ENCODE data around the gene HDAC9.

The HDAC9 gene

DNA sequence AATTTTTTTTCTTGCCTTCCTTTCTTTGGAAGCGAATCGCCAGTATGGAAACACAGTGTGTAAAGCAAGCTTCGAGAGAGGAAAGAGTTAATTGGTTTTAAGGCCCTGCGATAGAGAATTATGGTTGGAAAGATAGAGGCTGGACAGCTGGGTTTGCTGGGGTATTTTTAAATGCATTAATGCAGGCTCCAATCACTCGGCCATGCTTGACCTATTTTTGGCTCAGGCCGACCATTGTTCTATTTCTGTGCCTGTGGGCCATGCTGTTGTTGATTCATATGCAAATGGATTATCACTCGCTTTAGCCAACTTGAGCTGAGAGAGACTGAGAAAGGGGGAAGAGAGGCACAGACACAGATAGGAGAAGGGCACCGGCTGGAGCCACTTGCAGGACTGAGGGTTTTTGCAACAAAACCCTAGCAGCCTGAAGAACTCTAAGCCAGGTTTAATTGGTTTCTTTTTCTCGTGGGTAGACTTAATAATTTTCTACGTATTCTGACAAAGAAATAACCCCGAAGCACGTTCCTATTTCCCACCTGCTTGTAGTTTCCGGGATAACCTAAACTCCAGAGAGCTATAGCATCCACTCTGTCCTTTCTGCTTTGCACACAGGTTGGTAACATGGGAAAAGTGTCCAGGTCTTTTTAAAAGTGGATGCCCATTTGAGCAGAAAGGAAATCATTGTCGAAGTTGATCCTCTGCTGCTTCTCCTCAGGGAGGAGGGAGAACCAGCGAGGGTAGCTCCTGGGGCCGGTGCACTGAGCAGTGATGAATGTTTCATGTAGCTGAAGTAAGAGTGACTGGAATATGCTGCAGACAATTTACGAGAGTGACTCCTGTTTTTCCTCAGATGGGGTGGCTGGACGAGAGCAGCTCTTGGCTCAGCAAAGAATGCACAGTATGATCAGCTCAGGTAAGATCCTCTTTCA is at the start of gene HDAC9:
Gene HDAC9 (plus strand): TSS at position 338 of the 929 bp plus-strand sequence. CDS start 554 bp downstream, at position 892.
- DNase-seq, result no peak

DNA sequence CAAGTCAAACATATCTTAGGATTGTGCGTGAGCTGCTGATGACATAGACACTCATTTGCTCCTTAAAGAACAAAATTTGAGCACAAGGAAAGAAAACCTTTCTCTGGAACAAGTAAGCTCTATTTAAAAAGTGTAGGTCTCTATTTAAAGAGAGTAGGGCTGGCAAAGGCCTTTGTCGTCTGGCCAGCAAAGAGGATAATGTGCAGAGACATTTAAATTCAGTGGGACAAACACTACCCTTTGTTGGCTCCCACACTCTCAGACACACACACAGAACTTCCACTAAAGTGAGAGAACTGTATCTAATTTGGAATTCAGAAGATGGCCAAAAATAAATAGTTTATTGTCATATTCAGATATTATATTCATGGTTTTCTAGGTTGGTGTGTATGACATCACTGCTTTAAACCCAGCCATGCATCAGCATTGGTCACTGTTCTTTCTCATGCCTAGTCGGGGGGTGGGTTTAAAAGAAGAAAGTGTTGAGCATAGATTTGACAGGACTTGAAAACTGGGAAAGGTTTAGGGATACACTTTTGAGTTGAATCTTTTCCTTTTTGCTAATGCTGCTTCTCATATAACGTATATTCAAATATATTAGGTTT is 49.5 kb upstream of the HDAC9 start:
- no peak for DNase-seq

DNA sequence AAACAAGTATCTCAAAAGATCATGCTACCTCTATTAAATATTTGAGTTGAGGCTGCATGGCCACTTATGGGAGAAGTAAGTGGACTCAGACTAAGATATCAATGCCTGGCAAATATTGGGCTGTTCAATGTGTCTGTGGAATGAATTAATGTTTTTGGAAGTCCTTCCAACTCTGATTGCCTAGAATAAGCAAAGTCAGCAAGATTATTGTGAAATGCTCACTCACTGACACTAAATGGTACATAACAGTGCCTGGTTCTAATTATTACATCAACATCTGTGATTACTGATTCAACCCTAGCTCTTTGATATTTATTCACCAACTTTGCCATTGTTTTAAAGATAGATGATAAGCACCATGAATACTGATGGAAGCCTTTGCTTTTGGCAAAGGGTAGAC is 45.5 kb upstream of the HDAC9 start:
- DNase-seq, result no peak

- no peak for DNase-seq
Measured at GRCh38 chr7:18455606-18456005, 39.9 kb upstream of the HDAC9 start.

- no peak for DNase-seq
Measured at GRCh38 chr7:18457832-18458231, 37.7 kb upstream of the HDAC9 start.

GRCh38 chr7:18458830-18459229 is 36.7 kb upstream of the HDAC9 start:
- no peak for DNase-seq

GRCh38 chr7:18459484-18460245 is 35.9 kb upstream of the HDAC9 start:
- DNase-seq, result no peak

- no peak for DNase-seq
Measured at GRCh38 chr7:18461785-18462467, 33.6 kb upstream of the HDAC9 start.

DNA sequence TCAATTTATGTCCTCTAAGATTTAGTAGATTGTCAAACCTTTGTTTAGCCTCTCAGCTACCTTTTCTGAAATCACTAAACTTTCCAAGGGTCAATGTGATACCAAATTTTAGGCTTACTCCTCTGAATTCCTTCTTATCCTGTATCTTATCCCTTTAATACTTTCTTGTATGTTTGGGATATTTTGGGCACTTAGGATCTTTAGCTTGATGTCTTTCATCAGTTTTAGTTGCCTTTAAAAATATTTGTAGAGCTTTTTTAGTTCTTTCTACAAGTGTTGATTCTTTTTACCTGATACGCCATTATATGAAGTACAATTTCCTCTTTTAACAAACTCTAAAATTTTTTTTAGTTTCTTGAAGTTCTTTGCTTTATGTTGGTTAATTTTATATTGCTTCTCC is 30.7 kb upstream of the HDAC9 start:
- DNase-seq, result no peak

GRCh38 chr7:18467011-18467410 is 28.5 kb upstream of the HDAC9 start:
- no peak for DNase-seq

DNA sequence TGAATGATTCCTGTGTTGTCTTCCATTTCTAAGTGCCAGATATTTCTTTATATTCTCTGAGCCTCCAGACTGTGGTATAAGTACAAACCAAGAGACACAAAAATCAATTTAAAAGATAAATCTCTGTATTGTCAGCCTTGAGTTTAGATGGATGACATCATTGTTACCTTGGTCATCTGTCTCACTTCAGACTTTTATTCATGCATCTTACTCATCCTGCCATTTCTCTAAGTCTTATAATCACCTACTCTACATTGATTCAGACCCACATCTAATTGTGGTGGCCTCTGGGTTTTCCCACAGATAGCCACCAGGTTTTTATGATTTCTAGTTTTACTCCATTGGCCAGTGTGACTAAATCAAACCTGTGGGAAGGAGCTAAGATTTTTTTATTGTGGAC is 26.8 kb upstream of the HDAC9 start:
- DNase-seq, result no peak

DNA sequence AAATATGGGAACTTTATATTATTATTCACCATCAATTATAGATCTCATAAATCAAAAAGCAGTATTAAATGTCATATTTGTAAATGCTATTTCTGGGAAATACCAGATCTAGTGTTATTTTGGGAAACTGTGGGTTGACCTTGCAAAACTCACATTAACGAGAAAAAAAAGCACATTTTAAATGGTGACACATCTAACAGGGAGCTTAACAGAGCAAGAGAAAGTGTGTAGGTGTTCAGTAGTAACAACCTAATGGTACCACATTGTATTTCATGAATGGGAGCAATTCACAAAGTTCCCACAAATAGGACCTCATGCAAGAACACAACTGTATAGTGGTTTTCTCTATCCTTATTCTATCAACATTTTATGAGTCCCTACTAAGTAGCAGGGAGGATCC is 26.2 kb upstream of the HDAC9 start:
- no peak for DNase-seq

DNA sequence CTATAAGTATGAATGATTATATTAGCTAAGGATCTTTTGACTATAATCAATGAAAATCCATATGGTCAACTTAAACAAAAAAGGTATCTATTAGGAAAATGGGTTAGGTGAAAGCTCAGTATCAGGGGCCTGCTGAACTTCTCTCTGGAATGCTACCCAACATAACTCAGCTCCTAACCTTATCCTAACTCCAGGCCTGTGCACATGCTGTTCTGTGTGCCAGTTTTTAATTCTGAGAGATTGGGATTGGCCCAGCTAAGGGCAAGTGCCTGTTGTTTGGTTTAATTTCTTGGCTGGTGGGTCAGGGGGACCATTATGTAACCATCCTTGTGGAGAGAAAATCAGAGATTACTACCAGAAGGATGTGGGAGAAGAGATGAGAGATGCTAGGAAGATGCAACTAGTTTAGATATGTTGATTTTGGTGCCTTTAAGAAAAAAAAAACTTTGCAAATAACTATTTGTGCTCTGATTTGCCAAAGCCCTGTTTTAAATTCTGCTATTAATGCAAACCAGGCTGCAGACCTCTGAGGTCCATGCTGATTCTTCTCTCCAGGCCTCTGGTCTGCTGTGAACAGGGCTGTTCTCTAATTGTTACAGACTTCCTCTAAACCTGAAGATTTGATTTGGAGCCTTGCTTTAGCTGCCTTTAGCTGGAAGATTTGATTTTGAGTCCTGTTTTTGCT is 23.9 kb upstream of the HDAC9 start:
- DNase-seq, result no peak

- no peak for DNase-seq
Measured at GRCh38 chr7:18472161-18472483, 23.4 kb upstream of the HDAC9 start.

DNA sequence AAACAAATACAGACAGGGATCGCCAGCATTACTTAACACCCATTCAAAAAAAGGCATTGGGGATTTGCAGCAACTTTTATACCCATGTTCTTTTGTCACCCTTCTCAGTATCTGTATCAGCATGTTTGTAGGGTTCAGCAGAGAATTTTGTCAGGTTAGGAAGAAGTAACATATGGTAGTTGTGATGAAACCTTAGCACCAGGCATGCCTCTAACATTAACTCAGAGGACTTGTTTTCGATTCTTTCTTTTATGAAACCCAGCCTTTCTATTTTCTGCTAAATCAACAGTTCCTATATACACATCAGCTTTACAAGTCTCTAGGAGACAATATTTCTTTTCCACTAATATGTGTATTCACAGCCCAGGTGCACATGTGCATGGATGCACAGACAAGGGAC is 22.4 kb upstream of the HDAC9 start:
- DNase-seq, result no peak

GRCh38 chr7:18474944-18475343 is 20.6 kb upstream of the HDAC9 start:
- DNase-seq, result no peak

DNA sequence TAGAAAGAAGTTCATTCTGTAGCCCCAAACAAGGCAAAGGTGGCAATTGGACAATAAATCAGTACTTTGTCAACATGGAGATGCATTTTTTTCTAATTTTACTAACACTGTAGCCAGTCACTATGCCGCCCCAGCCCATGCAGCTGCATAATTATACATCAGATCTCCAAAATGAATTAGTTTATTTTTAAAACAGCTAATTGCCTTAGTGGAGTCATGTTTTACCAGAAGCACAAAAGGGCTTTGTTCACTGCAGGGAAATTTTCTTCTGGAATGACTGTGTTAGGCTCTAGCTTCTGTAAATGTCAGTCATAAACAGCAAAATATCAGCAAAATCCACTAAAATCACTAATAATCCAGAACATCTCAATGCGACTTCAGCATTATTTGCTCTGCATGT is 20.1 kb upstream of the HDAC9 start:
- DNase-seq, result no peak

DNA sequence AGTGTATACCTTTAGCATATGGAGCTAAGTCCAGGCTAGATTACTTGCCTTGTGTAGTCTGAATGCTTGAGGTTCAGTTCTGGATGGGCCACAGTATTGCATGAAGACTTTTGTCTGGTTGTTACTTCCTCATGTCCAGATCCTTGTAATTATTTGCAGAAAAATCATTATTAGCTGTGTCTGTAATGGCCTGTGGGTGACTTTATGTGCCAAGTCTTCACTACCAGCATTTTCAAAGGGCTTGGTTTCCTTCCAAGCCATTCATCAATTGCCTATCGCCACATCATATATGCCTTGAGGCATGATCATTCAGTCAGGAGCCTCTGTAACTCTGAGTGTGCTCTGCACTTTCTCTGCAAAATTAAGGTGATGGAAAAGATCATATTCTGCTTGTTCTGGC is 13.8 kb upstream of the HDAC9 start:
- no peak for DNase-seq

DNA sequence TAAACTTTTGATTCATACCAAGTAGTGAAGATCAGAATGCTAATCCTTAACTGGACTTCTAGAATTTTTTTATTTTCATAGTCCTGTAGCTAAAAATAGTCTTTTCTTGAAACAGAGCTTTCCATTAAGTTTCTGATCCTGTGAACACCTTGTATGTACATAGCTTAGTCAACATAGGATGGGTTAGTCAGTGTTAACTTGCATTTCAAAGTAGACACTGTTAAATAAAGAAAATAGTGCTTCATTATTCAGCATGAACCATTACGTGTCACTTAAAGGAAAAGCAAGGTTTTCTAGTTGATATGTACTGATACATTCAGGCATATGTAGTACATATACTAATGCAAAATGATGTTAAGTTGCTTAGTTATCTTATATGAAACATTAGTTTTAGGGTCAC is 7.5 kb upstream of the HDAC9 start:
- no peak for DNase-seq

DNA sequence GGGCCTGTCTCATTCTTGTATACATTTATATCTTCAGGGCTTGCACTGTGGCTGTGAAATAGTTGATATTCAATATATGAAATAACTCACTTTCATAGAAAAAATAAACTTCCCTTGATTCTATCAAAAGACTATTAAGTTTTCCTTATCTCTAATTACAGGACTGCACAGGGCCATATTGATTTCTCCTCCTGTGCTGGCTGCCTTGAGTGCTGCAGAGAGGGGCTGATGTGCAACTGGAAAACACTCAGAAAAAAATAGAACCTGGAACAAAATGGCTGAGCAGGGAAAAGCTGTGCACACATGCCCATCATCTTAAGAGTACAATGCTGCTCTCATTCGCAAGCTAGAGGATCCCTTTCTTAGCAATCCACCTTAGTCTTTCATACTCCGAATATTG is 5.9 kb upstream of the HDAC9 start:
- no peak for DNase-seq

DNA sequence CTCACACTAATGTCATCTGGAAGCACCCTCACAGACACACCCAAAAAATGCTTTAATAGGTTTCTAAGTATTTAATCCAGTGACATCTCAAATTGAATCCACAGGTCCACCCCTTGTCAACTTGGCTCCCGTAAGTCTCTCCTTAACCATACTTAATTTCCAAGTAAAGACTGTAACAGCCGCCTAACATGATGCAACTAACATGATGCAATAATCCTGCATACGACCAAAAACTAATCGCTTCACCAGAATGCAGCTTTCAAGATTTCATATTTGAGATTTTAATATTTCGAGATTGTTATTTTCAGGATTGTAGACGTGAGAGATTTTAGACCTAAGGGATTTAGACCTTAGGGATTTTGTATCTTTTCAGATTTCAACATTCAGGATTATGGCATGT is 3.7 kb upstream of the HDAC9 start:
- DNase-seq, result no peak

- no peak for DNase-seq
Measured at GRCh38 chr7:18494406-18494805, 1.1 kb upstream of the HDAC9 start.

Measured in NCI-H1694 treated with DMSO at 0.1 percent for 48 hours (cell line).